Activated T-cell treated with anti-CD3 and anti-CD28 coated beads, Interleukin-2, amount 50 U/mL, for 1 hour (primary cell): ENCODE results near the gene RAI14.
"Not testable (repeated sequence)": the region's sequence is repeated elsewhere in the genome, so short reads cannot be mapped to it uniquely, and the experiment has no call there.

Experiments
- DNase-seq: peaks from one replicate; pipeline ENCODE4 v3.0.0-alpha.2; 2020

RAI14 gene

DNA sequence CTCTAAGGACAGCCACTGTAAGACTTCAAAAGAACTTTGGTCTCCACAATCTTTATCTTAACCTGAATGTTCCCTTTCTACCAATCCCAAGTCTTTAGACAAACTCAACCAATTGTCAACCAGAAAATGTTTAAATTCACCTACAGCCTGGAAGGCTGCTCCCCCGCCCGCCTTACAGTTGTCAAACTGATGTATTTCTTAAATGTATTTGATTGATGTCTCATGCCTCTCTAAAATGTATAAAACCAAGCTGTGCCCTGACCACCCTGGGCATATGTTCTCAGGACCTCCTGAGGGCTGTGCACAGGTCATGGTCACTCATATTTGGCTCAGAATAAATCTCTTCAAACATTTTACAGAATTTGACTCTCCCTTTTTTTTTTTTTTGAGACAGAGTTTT, 45.3 kb downstream of the RAI14 start:
- not testable (repeated sequence) for DNase-seq

DNA sequence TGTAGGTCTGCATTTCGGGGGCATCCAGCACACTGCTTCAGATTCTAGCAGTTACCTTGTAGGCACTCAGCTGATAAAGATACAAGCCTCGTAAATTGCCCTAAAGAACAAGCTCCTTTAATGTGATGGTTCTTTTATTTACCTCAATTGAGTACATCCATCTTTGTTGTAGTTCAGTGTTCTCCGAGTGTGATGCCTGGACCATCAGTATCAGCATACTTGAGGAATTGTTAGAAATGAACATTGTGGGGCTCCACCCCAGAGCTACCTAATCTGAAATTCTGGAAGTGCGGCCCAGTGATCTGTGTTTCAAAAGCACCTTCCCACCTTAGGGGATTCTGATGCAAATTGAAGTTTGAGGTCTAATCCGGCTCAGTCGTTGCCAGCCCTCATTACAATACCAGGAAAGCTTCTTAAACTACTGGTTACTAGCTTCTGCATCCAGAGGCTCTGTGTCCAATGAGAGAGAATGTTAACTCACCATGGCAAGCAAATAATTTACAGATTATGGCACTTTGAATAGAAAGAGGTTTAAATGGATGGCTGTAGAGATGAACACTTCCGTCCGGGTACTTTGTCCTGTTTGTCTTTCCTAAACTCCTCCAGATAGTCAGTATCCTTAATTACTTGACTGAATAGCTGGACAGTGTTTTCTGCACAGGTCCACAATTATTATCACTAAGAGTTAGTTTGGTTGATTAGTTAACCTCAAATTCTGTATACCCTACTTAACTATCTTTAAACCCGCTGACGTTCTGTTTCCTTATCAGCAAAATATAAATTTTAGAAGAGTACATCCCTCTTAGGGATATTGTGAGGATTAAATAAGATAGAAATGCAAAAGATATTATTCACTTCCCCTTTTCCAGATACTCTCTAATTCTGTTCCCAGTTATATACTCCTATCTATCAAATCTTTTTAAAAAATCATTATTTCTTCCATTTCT, 47.9 kb downstream of the RAI14 start:
- DNase-seq: no peak

DNA sequence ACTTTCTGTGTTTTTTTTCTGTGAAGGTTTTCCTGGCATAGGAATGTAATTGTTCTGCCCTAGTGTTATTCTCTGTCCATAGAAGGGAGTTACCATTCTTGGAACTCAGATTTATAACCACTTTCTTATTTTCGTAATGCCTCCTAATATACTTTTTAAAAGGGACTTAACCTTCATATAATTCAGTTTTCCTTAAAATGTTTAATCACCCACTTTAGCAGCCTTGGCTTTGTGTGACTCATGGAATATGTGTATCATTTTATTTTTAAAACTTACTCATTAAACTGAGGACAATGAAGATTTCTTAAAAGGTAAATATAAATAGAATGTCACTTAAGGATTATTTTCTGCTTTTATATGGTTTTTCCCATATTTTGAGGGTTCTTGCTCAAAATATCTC, 50.0 kb downstream of the RAI14 start:
- no peak for DNase-seq

DNA sequence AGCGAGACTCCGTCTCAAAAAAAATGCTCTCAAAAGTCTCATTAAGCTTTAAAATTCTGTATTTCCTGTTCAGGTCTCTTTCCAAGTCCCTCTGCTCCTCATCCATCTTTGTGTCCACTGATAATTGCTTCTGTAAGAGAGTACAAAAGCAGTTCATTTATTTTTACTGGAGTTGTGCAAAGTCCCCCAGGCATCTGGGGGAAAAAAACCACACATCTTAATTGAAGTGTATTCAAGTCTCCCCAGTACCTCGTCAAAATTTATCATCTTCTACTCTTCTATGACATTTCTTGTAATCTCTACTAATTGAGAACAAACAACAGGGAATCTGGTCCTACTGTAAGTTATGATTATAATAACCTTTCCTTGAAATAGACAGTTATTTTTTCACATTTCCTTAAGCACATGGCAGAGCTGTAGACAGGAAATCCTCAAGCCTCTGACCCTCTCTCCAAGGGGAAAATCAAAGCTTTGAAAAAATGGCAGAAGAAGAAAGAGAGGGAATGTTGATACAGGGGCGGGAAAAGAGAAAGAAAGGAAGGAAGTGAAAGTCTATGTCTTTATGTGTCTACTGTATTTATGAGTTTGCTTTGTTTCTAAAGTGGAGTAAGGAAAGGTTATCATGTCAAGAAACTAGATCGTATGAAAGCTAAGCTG, 51.5 kb downstream of the RAI14 start:
- no peak for DNase-seq

DNA sequence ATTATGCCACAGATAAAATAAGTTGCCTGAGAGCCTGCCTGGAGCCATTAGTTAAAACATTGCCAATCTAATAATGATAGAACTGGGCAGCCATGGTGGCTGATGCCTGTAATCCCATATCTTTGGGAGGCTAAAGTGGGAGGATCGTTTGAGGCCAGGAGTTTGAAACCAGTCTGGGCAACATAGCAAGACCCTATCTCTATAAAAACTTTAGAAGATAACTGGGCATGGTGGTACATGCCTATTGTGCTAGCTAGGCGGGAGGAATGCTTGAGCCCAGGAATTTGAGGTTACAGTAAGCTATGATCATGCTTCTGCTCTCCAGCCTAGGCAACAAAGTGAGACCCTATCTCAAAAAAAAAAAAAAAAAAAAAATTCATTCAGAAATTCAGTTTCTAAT, 52.6 kb downstream of the RAI14 start:
- DNase-seq: no peak

DNA sequence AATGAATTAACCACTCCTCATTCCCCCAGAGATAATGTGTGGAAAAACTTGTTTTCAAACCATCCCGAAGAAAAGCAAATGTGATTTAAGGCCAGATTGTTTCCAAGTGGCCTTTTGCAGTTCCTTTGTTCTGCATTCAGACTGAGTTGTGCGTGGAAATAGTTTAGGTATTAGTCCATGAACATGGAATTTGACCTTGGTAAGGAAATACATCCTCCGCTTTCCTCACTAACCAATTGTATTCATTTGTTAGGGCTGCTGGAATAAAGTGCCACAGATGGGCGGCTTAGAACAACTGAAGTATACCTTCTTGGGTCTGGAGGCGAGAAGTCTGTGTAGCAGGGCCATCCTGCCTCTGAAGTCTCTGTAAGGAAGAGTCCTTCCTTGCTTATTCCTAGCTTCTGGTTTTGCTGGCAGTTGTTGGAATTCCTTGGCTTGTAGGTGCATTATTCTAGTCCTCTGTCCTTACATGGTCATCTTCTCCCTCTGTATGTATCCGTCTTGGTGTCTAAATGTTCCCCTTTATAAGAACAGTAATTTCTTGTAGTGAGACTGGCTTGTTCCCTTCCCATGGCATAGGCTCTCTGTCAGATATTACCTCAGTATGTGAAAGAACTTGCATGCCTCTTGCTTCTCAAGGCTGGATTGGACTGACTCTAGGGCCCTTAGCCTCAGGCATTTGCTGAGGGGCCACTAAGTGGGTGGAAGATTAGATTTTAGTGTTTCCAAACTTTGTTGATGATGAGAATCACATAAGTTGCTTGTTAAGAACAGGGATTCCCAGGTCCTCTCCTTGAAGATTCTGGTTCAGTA, 53.9 kb downstream of the RAI14 start:
- no peak for DNase-seq

DNA sequence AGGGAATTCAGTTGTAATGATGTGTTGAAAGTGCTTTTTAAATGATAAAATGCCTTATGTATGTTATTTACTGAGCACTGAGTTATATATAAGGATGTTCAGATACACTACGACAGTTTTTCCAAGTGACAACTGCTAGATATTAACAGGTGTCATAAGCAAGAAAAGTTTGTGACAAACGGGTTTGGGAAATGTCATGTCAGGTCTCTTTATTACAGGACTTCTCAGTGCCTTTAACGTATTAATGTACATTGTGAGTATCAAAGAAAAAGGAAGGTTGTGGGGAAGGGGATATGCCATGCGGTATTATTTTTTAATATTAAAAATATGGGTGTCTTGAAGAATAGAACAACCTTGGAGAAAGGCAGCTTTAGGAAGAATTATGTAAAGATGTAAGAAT, 56.4 kb downstream of the RAI14 start:
- DNase-seq: no peak

DNA sequence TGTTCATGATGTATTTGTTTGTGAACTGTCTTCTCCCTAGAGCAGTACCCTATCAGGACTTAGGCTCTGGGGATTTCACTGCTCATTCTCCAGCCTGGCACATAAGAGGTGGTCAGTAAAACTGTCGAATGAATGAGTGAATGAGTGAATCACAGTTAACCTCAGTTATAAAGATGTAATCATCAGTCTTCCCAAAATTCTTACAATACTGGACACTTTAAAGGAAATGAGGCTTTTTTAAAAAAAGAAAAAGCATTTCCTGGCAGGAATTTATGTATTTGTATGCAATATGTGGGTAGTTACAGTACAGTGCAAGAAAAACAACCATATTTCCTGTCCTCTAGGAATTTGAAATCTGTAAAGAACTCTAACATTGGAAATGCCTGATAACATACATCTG, 59.6 kb downstream of the RAI14 start:
- DNase-seq: no peak

DNA sequence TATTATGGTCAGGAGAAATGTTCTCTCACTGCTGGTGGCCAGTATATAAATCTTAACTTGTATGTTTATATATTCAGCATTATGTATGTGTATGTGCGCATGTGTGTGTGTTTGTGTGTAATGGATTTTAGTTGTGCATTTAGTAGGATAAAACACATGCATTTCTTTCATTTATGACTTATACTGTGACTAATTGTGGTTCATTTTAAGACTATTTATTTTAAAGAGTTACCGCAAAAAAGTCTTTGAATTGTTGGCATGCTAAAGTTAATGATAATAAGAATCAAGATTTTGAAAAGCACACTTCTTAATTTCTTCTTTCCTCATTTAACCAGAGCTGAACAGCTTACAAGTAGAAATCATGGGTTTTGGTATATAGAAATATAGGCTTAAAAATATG, 60.9 kb downstream of the RAI14 start:
- DNase-seq: no peak

DNA sequence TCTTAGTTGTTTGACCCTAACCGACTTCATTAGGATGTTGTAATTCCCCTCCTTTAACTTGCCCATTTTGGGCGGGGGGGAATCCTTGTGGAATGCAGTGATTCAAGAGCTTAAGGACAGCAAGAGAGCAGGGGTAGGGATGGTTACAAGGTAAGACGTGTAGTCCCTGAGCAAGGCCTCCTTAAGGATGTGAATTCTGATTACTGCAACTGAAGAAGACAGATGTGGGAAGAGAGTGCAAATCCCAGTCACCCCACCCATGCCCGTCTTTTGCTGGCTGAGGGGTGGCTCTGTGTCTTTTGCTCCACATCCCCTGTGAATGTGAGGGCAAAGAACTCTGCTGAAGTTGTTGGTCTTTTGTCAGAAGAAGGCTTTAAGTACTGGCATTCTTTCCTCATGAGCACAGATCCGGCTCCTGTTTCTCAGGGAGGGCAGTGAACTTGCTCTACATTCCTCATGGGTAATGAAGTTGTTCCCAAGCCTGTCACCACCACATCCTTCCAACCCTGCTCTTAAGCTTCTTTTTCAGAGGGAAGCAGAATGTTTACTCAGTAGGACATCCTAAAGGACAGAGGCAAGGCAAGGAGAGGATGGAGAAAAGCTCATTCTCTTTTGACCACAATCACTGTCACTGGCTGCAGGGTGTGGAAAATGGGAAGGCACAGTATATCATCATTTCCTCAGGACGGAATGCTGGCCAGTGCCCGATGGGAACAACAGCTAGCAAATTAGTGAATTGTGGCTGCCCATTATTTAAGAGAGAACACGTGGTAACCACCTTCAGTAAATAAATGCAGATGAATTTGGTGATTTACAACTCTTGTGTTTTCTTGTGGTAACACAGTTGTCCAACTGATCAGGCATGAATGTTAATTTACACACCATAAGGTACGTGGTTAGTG, 61.5 kb downstream of the RAI14 start:
- no peak for DNase-seq

DNA sequence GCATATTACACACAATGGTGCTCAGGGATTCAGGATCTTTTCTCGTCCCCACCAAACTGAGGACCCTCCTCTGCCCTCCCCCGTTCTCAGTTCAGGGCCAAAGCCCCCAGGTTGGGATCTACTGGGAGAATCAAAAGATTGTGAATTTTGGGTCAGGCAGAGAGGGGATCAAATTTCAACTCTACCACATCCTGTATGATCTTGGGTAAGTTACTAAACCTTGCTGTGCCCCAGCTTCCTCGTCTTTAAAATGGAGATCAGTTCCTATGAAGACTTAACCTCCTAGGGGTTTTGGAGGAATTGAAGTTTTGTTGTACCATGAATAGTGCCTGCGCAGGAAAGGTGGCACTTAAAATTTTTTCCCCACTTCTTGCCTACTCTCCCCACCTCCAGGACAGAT, 62.4 kb downstream of the RAI14 start:
- DNase-seq: no peak

DNA sequence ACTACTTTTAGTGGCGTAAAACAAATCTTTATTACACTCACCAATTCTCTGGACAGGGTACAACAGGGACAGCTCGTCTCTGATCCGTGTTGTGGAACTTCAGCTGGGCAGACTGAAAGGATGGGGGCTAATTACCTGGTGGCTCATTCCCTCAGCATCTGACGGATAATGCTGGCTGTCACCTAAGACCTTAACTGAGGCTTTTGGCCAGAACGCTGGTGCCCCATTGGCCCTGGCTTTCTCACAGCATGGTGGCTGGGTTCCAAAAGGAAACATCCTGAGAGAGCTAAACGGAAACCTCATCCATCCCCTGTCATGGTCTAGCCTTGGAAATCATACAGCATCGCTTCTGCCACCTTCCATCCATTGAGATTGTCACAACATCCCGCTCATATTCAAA, 62.9 kb downstream of the RAI14 start:
- DNase-seq: no peak

DNA sequence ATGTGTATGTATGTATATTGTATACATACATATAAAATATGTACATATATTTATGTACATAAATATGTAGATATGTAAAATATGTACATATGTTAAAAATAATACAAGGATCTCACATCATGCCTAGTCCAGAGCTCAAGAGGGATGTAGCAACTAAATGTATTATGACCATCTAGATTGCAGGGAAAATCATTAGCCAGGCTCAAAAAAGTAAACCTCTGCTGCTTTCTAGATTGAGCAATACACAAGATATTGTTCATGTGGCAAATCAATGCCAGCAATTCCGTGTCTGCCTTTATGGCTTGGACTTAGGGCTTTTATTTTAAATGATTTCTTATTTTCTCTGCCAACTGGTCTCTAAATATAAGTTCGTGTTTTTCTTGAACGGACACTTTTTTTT, 65.2 kb downstream of the RAI14 start:
- DNase-seq: no peak

DNA sequence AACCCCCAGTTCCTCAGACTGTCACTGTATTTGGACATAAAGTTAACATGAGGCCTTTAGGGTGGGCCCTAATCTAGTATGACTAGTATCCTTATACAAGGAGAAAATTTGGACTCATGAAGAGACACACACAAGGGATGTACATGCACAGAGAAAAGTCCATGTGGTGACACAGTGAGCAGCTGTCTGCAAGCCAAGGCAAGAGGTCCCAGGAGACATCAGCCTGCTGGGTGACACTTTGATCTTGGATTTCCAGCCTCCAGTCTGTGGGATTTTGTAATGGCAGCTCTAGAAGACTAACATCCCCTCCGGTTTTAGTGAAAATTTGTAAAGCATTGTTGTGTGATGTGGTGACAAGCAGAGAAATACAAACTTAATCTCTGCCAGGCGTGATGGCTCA, 66.1 kb downstream of the RAI14 start:
- no peak for DNase-seq

DNA sequence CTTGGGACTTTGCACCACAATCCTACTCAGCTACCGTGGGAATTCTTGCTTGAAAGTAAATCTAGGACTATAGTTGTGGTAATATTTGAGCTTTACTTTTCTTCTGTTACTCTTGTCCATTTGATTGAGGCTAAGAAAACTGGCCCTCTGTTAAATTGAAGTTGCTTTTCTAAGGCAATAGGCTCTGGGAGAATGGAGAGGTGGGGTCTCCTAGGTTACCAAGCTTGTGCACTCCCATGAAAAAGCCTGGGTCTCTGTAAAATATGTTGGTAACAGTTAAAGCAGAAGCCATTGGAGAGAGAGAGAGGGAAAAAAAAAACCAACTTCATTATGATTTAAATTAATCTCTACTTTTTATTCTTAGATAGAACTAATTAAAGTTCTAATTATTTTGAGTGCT, 68.6 kb downstream of the RAI14 start:
- DNase-seq: no peak

DNA sequence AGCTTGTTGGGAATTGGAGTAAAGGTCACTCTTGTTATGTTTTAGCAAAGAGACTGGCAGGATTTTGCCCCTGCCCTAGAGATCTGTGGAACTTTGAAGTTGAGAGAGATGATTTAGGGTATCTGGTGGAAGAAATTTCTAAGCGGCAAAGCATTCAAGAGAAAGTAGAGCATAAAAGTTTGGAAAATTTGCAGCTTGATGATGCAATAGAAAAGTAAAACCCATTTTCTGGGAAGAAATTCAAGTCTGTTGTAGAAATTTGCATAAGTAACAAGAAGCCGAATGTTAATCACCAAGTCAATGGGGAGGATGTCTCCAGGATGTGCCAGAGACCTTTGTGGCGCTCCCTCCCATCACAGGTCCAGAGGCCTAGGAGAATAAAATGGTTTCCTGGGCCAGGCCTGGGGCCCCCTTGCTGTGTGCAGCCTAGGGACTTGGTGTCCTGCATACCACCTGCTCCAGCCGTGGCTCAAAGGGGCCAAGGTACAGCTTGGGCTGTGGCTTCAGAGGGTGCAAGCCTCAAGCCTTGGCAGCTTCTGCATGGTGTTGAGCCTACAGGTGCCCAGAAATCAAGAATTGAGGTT, 71.1 kb downstream of the RAI14 start:
- not testable (repeated sequence) for DNase-seq

DNA sequence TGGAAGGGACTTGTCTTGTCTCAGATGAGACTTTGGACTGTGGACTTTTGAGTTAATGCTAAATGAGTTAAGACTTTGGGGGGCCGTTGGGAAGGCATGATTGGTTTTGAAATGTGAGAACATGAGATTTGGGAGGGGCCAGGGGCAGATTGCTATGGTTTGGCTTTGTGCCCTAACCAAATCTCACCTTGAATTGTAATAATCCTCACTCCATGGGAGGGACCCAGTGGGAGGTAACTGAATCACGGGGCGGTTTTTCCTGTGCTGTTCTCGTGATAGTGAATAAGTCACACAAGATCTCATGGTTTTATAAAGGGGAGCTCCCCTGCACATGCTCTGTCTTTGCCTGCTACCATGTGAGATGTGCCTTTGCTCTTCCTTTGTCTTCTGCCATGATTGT, 72.1 kb downstream of the RAI14 start:
- DNase-seq: no peak

DNA sequence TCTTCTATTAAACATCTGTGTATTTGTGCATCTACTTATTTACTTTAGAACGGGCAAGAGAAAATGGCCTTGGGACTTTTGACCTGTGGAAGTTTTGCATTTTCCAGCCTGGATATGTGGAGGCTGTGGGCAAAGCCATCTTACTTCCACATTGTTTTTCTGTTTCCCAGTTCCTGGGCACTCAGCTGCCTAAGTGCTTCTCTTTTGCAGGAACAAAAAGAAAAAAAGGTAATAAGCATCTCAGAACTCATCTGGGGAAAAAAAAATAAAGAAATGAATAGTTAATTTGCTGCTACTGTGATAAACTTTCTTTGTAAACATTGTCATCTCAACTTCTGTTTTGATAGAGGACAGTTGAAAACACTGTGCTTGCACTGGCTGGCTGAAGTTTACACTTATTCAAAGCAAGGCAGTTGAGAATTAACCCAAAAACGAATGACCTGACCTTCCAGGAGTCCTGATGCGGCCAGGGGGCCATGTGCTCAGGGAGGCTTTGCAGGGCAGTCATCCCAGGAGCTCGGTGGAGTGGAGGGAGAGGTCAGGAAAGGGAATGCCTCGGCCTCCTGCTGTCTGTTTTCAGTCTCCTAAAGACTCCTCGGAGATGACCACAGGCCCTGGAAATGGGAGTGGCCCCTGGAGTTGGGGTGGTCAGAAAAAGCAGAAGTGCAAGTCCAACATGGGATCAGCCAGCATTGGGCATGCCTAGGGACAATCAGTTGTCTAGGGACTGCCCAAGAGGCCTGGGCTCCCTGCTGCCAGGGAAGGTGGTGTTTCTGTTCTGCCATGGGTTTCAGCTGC, 75.5 kb downstream of the RAI14 start:
- DNase-seq: no peak

DNA sequence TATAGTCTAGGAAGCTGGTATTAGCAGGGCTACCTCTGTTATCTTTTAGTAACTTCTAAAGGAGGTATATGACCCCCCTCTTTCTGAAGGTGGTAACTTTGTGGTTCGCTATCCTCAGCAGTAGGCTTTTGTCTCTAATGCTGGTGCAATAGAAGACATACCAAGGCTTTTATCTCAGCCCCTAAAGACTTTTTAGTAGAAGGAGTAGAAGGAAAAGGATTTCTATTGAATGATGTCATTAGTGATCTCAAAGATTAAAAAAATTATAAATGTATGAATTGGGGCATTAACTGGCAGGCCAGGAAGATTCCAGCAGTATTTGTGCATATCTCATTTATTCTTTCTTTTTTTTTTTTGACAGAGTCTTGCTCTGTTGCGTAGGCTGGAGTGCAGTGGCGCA, 78.2 kb downstream of the RAI14 start:
- DNase-seq: no peak

DNA sequence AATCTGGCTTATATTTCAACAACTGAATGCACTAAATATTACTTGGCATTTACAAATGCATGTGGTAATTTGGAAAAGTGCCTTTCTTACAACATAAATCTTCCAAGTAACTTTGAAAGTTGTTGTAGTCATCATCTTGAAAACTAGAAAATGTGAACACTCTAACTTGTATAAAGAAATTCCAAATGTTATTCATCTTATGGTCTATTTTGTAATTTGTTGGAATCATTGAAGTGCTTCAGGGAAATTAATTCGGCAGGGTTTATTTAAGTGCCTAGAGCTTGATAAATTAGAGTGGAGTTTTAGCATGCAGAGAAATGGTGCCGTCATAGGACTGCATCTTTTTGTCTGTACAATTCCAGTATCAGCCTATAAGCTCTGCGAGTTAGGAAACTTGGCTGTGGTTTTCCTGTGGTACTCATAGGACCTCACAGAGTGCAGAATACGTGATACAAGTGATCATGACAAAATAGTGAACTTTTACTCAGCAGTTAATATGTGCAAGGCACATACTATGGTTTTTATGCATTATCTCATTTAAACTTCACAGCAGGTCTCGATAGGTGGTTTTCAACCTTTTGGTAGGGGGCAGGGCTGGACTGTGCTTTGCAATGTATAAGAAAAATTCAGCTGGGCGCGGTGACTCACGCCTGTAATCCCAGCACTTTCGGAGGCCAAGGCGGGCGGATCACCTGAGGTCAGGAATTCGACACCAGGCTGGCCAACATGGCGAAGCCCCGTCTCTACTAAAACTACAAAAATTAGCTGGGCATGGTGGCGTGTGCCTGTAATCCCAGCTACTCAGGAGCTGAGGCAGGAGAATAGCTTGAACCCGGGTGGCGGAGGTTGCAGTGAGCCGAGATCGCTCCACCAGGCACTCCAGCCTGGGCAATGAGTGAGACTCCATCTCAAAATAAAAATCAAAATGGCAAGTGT, 79.6 kb downstream of the RAI14 start:
- DNase-seq: no peak
